Erythroblast (primary cell): ENCODE data around the gene PARD6A.

Experiments used
- GATA1 ChIP-seq: IDR thresholded peaks from 2 replicates; pipeline ENCODE4 v1.6.1; 2011; ENCODE audit warnings: low read depth, mild to moderate bottlenecking, control low read depth, low read length, moderate library complexity
- POLR2A ChIP-seq: IDR thresholded peaks from 2 replicates; pipeline ENCODE4 v1.6.1; 2011; ENCODE audit warnings: mild to moderate bottlenecking, low read length

DNA sequence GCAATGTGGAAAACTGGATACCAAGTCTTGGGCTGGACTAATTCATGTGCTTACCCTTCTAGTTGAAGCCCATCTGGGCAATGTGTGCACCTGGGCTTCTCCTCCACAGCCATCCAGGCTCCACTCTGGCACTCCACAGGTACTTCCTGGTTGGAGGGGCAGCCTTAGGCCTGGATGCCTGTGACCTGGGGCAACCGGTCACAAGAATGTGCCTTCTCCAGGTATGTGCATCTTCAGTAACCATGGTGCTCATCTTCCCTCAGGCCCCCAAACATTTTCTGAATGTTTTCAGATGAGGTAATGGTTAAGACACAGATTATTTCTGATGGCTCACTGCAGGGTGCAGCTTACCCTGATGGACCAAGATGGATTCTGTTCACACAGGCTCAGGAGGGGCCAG lies 17.0 kb downstream of the PARD6A start:
- no peak for TF ChIP-seq POLR2A
- TF ChIP-seq GATA1 = no peak
